Esophagus squamous epithelium (tissue), 4 donors: ENCODE measurements around the gene LHB.

ENCODE experiments used
- POLR2A ChIP-seq, 4 donors: fragments of 450-650 bp; IDR thresholded peaks; one replicate each; pipeline ENCODE4 v1.6.1; 2017; ENCODE audit warnings: antibody characterized with exemption in 4 of 4, mild to moderate bottlenecking in 4 of 4, moderate library complexity in 3 of 4
- TF ChIP-seq, protein P1 (sequence below), 6 experiments: fragments of 450-650 bp in 4 of 6; fragments of 200-600 bp in 2 of 6; sonication (generic) in 2 of 6; IDR thresholded peaks; one replicate each; pipeline ENCODE4 v1.5.1; 2016 to 2019; ENCODE audit warnings: antibody characterized with exemption in 6 of 6, mild to moderate bottlenecking in 4 of 6, moderate library complexity in 4 of 6

DNA sequence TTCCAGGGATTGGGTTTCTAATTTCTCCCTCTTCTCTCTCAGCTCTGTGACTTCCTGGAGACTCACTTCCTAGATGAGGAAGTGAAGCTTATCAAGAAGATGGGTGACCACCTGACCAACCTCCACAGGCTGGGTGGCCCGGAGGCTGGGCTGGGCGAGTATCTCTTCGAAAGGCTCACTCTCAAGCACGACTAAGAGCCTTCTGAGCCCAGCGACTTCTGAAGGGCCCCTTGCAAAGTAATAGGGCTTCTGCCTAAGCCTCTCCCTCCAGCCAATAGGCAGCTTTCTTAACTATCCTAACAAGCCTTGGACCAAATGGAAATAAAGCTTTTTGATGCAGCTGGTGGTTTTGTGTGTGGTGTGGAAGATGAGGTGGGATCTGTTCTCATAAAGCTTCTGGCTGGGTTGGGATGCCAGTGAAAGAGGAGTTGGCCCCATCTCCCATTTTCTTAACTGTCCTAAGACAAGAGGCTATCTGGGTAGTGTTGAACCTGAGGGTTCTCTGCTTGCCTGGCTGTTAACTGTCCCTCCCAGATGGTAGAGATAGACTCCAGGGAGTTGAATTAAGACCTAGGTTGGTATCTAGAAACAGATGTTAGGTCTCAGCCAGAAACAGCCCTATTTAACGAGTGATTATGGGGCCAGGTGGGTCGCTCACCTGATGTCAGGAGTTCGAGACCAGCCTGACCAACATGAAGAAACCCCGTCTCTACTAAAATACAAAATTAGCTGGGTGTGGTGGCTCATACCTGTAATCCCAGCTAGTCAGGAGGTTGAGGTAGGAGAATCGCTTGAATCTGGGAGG, 50.1 kb downstream of the LHB start:
- TF ChIP-seq, protein P1, sequence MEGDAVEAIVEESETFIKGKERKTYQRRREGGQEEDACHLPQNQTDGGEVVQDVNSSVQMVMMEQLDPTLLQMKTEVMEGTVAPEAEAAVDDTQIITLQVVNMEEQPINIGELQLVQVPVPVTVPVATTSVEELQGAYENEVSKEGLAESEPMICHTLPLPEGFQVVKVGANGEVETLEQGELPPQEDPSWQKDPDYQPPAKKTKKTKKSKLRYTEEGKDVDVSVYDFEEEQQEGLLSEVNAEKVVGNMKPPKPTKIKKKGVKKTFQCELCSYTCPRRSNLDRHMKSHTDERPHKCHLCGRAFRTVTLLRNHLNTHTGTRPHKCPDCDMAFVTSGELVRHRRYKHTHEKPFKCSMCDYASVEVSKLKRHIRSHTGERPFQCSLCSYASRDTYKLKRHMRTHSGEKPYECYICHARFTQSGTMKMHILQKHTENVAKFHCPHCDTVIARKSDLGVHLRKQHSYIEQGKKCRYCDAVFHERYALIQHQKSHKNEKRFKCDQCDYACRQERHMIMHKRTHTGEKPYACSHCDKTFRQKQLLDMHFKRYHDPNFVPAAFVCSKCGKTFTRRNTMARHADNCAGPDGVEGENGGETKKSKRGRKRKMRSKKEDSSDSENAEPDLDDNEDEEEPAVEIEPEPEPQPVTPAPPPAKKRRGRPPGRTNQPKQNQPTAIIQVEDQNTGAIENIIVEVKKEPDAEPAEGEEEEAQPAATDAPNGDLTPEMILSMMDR (IDR thresholded peaks at IDR 0.05): no peak
- no peak for TF ChIP-seq POLR2A (IDR thresholded peaks at IDR 0.05)
